ENCODE results near the gene SORBS2.

DNA sequence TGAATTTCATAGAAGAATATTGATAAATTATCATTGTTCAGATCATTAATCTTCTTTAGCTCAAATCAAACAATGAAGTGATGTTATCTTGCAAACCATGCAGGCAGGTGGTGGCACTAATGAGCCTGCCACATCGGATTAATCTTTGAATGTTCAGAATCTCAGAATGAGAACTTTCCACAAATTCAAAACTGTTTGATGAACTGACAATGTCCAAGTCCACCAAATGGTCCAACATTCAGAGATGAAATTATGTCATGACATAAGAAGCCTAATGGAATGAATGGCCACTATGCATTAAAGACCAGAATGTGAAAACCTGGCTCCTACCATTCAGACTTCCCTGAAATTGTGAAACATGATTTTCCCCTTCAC is 67.5 kb downstream of the SORBS2 start:
- TF ChIP-seq CTCF (IDR thresholded peaks at IDR 0.05): no peak
- no peak for TF ChIP-seq POLR2A (IDR thresholded peaks at IDR 0.05)

Data from thyroid gland (tissue), 4 donors.